ENCODE data around the gene SLC4A3.
A peak's percentile ranks its signal among the peaks of the same experiment; 100 is the strongest.

The SLC4A3 gene, protein sequence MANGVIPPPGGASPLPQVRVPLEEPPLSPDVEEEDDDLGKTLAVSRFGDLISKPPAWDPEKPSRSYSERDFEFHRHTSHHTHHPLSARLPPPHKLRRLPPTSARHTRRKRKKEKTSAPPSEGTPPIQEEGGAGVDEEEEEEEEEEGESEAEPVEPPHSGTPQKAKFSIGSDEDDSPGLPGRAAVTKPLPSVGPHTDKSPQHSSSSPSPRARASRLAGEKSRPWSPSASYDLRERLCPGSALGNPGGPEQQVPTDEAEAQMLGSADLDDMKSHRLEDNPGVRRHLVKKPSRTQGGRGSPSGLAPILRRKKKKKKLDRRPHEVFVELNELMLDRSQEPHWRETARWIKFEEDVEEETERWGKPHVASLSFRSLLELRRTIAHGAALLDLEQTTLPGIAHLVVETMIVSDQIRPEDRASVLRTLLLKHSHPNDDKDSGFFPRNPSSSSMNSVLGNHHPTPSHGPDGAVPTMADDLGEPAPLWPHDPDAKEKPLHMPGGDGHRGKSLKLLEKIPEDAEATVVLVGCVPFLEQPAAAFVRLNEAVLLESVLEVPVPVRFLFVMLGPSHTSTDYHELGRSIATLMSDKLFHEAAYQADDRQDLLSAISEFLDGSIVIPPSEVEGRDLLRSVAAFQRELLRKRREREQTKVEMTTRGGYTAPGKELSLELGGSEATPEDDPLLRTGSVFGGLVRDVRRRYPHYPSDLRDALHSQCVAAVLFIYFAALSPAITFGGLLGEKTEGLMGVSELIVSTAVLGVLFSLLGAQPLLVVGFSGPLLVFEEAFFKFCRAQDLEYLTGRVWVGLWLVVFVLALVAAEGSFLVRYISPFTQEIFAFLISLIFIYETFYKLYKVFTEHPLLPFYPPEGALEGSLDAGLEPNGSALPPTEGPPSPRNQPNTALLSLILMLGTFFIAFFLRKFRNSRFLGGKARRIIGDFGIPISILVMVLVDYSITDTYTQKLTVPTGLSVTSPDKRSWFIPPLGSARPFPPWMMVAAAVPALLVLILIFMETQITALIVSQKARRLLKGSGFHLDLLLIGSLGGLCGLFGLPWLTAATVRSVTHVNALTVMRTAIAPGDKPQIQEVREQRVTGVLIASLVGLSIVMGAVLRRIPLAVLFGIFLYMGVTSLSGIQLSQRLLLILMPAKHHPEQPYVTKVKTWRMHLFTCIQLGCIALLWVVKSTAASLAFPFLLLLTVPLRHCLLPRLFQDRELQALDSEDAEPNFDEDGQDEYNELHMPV

GRCh38 chr2:219627103-219628100 is at the start of gene SLC4A3:
Gene SLC4A3 (plus strand): TSS chr2:219627630. CDS start chr2:219627993, 363 bp downstream.
- Histone ChIP-seq H3K4me3 (ENCODE audit: low read length in 2 of 2) (peak within 1 kb of the TSS in 1 of 2 donors; percentile 29), H3K4me1 (ENCODE audit: control insufficient read depth in 2 of 2, insufficient read depth in 2 of 2, low read length in 2 of 2) (no peaks in the 10 kb centered on the region), H3K9me3 (ENCODE audit: control insufficient read depth in 2 of 2, low read length in 2 of 2) (no peaks in the 10 kb centered on the region), H3K27me3 (ENCODE audit: control insufficient read depth in 2 of 2, insufficient read depth in 2 of 2, low read length in 2 of 2) (peaks cover 5 to 16% of the 10 kb centered on the region in 2 donors), H3K9ac (ENCODE audit: low read depth in 1 of 2, low read length in 2 of 2) (no peak within 1 kb of the TSS), H3K36me3 (ENCODE audit: control insufficient read depth in 2 of 2, insufficient read depth in 2 of 2, low read length in 2 of 2) (no peaks in the 10 kb centered on the region), H3K27ac (ENCODE audit: low read depth in 2 of 2, low read length in 2 of 2) (no peak within 1 kb of the TSS)

GRCh38 chr2:219578811-219579613 is 48.4 kb upstream of the SLC4A3 start:
- Histone ChIP-seq H3K9me3 (ENCODE audit: control insufficient read depth in 2 of 2, low read length in 2 of 2) (no peaks in the 10 kb centered on the region), H3K36me3 (ENCODE audit: control insufficient read depth in 2 of 2, insufficient read depth in 2 of 2, low read length in 2 of 2) (no peaks in the 10 kb centered on the region), H3K27me3 (ENCODE audit: control insufficient read depth in 2 of 2, insufficient read depth in 2 of 2, low read length in 2 of 2) (peaks cover 4 to 14% of the 10 kb centered on the region in 2 donors), H3K4me3 (ENCODE audit: low read length in 2 of 2) (no peak overlapping the region), H3K9ac (ENCODE audit: low read depth in 1 of 2, low read length in 2 of 2) (no peak overlapping the region), H3K4me1 (ENCODE audit: control insufficient read depth in 2 of 2, insufficient read depth in 2 of 2, low read length in 2 of 2) (no peaks in the 10 kb centered on the region), H3K27ac (ENCODE audit: low read depth in 2 of 2, low read length in 2 of 2) (no peak overlapping the region)

GRCh38 chr2:219581346-219581745 is 46.1 kb upstream of the SLC4A3 start:
- Histone ChIP-seq H3K4me1 (ENCODE audit: control insufficient read depth in 2 of 2, insufficient read depth in 2 of 2, low read length in 2 of 2) (no peaks in the 10 kb centered on the region), H3K36me3 (ENCODE audit: control insufficient read depth in 2 of 2, insufficient read depth in 2 of 2, low read length in 2 of 2) (no peaks in the 10 kb centered on the region), H3K27ac (ENCODE audit: low read depth in 2 of 2, low read length in 2 of 2) (no peak overlapping the region), H3K9me3 (ENCODE audit: control insufficient read depth in 2 of 2, low read length in 2 of 2) (no peaks in the 10 kb centered on the region), H3K9ac (ENCODE audit: low read depth in 1 of 2, low read length in 2 of 2) (no peak overlapping the region), H3K27me3 (ENCODE audit: control insufficient read depth in 2 of 2, insufficient read depth in 2 of 2, low read length in 2 of 2) (peaks cover 0 to 6% of the 10 kb centered on the region in 2 donors), H3K4me3 (ENCODE audit: low read length in 2 of 2) (no peak overlapping the region)

DNA sequence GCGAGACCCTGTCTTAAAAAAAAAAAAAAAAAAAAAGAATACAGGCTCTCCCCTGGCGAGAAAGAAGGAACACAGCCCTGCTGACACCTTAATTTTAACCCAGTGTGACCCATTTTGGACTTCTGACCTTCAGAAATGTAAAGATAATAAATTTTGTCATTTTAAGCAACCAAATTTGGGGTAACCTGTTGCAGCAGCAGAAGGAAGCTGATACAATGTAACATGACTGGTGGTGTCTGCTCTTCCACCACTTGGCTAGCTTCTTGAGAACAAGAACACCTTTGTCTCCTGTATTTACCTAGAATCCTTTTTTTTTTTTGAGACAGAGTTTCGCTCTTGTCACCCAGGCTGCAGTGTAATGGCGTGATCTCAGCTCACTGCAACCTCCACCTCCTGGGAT is 36.3 kb upstream of the SLC4A3 start:
- H3K9ac ChIP-seq (ENCODE audit: low read depth in 1 of 2, low read length in 2 of 2), result no peak overlapping the region
- H3K27me3 ChIP-seq (ENCODE audit: control insufficient read depth in 2 of 2, insufficient read depth in 2 of 2, low read length in 2 of 2), result peaks cover 0 to 6% of the 10 kb centered on the region in 2 donors
- H3K9me3 ChIP-seq (ENCODE audit: control insufficient read depth in 2 of 2, low read length in 2 of 2), result no peaks in the 10 kb centered on the region
- no peak overlapping the region for H3K27ac ChIP-seq (ENCODE audit: low read depth in 2 of 2, low read length in 2 of 2)
- no peaks in the 10 kb centered on the region for H3K4me1 ChIP-seq (ENCODE audit: control insufficient read depth in 2 of 2, insufficient read depth in 2 of 2, low read length in 2 of 2)
- H3K36me3 ChIP-seq (ENCODE audit: control insufficient read depth in 2 of 2, insufficient read depth in 2 of 2, low read length in 2 of 2), result no peaks in the 10 kb centered on the region
- no peak overlapping the region for H3K4me3 ChIP-seq (ENCODE audit: low read length in 2 of 2)

GRCh38 chr2:219592736-219593135 is 34.7 kb upstream of the SLC4A3 start:
- peaks cover 0 to 6% of the 10 kb centered on the region in 2 donors for H3K27me3 ChIP-seq (ENCODE audit: control insufficient read depth in 2 of 2, insufficient read depth in 2 of 2, low read length in 2 of 2)
- peaks cover 5% of the 10 kb centered on the region in 2 donors for H3K4me1 ChIP-seq (ENCODE audit: control insufficient read depth in 2 of 2, insufficient read depth in 2 of 2, low read length in 2 of 2)
- H3K36me3 ChIP-seq (ENCODE audit: control insufficient read depth in 2 of 2, insufficient read depth in 2 of 2, low read length in 2 of 2), result no peaks in the 10 kb centered on the region
- H3K4me3 ChIP-seq (ENCODE audit: low read length in 2 of 2), result no peak overlapping the region
- H3K9me3 ChIP-seq (ENCODE audit: control insufficient read depth in 2 of 2, low read length in 2 of 2), result no peaks in the 10 kb centered on the region
- no peak overlapping the region for H3K9ac ChIP-seq (ENCODE audit: low read depth in 1 of 2, low read length in 2 of 2)
- no peak overlapping the region for H3K27ac ChIP-seq (ENCODE audit: low read depth in 2 of 2, low read length in 2 of 2)

DNA sequence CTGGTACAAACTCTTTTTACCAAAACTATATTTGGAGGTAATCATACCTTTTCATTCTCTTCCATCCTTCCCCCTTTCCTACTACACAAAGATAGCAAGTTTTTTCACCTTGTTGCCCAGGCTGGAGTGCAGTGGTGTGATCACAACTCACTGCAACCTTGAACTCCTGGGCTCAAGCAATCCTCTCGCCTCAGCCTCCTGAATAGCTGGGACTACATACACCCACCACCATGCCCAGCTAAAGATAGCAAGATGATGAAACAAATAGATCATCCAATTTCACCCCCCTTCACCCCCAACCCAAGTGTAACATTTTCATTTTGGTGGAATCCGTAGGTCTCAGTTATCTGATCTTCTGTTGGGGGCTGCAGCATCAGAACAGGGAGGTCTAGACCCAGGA is 34.3 kb upstream of the SLC4A3 start:
- Histone ChIP-seq H3K4me3 (ENCODE audit: low read length in 2 of 2) (no peak overlapping the region), H3K9me3 (ENCODE audit: control insufficient read depth in 2 of 2, low read length in 2 of 2) (no peaks in the 10 kb centered on the region), H3K36me3 (ENCODE audit: control insufficient read depth in 2 of 2, insufficient read depth in 2 of 2, low read length in 2 of 2) (no peaks in the 10 kb centered on the region), H3K4me1 (ENCODE audit: control insufficient read depth in 2 of 2, insufficient read depth in 2 of 2, low read length in 2 of 2) (peaks cover 5 to 7% of the 10 kb centered on the region in 2 donors), H3K27ac (ENCODE audit: low read depth in 2 of 2, low read length in 2 of 2) (no peak overlapping the region), H3K9ac (ENCODE audit: low read depth in 1 of 2, low read length in 2 of 2) (no peak overlapping the region), H3K27me3 (ENCODE audit: control insufficient read depth in 2 of 2, insufficient read depth in 2 of 2, low read length in 2 of 2) (peaks cover 0 to 6% of the 10 kb centered on the region in 2 donors)

GRCh38 chr2:219595256-219595655 is 32.2 kb upstream of the SLC4A3 start:
- no peak overlapping the region for H3K9ac ChIP-seq (ENCODE audit: low read depth in 1 of 2, low read length in 2 of 2)

DNA sequence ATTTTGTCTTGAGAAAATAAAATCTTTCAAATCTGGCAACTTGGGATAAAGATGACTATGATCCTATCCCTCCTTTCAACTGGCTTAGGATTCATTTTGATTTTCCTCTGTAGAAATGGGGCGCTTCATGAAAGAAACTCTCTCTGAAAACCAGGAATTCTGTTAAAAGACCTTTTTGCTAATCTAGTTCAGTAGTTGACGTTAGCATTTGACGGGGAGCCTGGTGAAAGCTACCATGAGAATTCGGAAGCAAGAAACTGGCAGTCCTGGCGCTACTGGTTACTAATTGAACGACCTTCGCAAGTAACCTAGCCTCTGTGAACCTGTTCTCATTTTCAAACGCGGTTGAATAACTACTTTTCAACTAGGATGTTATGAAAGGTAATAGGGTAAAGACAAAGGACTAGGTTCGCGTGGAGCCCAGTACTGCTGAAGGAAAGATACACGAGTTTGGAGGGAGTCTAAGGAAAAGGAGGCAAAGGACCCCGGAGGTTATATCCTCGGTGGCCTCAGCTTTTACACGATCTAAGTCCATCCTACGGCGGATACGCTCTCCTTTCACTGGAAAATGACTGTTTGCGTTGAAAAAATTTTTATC is 30.4 kb upstream of the SLC4A3 start:
- H3K27me3 ChIP-seq (ENCODE audit: control insufficient read depth in 2 of 2, insufficient read depth in 2 of 2, low read length in 2 of 2), result no peaks in the 10 kb centered on the region
- H3K4me1 ChIP-seq (ENCODE audit: control insufficient read depth in 2 of 2, insufficient read depth in 2 of 2, low read length in 2 of 2), result peaks cover 5 to 12% of the 10 kb centered on the region in 2 donors
- peaks cover 6 to 12% of the 10 kb centered on the region in 2 donors for H3K36me3 ChIP-seq (ENCODE audit: control insufficient read depth in 2 of 2, insufficient read depth in 2 of 2, low read length in 2 of 2)
- peak overlapping the region; percentile 77 to 89 for H3K9ac ChIP-seq (ENCODE audit: low read depth in 1 of 2, low read length in 2 of 2)
- peak overlapping the region; percentile 87 to 91 for H3K27ac ChIP-seq (ENCODE audit: low read depth in 2 of 2, low read length in 2 of 2)
- H3K9me3 ChIP-seq (ENCODE audit: control insufficient read depth in 2 of 2, low read length in 2 of 2), result no peaks in the 10 kb centered on the region
- H3K4me3 ChIP-seq (ENCODE audit: low read length in 2 of 2), result peak overlapping the region; percentile 96 to 99

More at GRCh38 chr2:219595256-219595655, 32.2 kb upstream of the SLC4A3 start:
- Histone ChIP-seq H3K36me3 (ENCODE audit: control insufficient read depth in 2 of 2, insufficient read depth in 2 of 2, low read length in 2 of 2) (no peaks in the 10 kb centered on the region), H3K27me3 (ENCODE audit: control insufficient read depth in 2 of 2, insufficient read depth in 2 of 2, low read length in 2 of 2) (peaks cover 0 to 3% of the 10 kb centered on the region in 2 donors), H3K4me1 (ENCODE audit: control insufficient read depth in 2 of 2, insufficient read depth in 2 of 2, low read length in 2 of 2) (peaks cover 5 to 12% of the 10 kb centered on the region in 2 donors), H3K4me3 (ENCODE audit: low read length in 2 of 2) (no peak overlapping the region), H3K27ac (ENCODE audit: low read depth in 2 of 2, low read length in 2 of 2) (no peak overlapping the region), H3K9me3 (ENCODE audit: control insufficient read depth in 2 of 2, low read length in 2 of 2) (no peaks in the 10 kb centered on the region)

Measured in mucosa of rectum (tissue), 2 donors.